Upper lobe of left lung (tissue), 6 donors: ENCODE measurements around the gene MFAP4. TPM values are rescaled to one million over a fixed set of nuclear protein-coding genes. Genes with fewer than 3 reads are reported as not detected.

ENCODE experiments used
- ATAC-seq, 2 donors: fragments of 200-7000 bp; cut with Tn5 transposase; one replicate each; pipeline ENCODE4 v1.9.1; 2022; ENCODE audit warnings: mild to moderate bottlenecking in 2 of 2, moderate library complexity in 2 of 2; ENCODE audit not compliant: low FRiP score in 2 of 2
- DNase-seq, 2 donors: peaks; one replicate each; pipeline ENCODE4 v3.0.0-alpha.2; 2019 to 2020
- H3K27ac ChIP-seq, 4 donors: fragments of 200-600 bp; sonication (generic); one replicate each; pipeline ENCODE4 v1.5.1; 2016 to 2019
- H3K27me3 ChIP-seq, 4 donors: fragments of 200-600 bp; sonication (generic); one replicate each; pipeline ENCODE4 v1.5.1; 2017 to 2019
- H3K36me3 ChIP-seq, 4 donors: fragments of 200-600 bp; sonication (generic); one replicate each; pipeline ENCODE4 v1.5.1; 2016 to 2019
- H3K4me1 ChIP-seq, 4 donors: fragments of 200-600 bp; sonication (generic); one replicate each; pipeline ENCODE4 v1.5.1; 2018 to 2019
- H3K4me3 ChIP-seq, 4 donors: fragments of 200-600 bp; sonication (generic); one replicate each; pipeline ENCODE4 v1.5.1; 2017 to 2019; ENCODE audit warnings: mild to moderate bottlenecking in 2 of 4, moderate library complexity in 1 of 4
- H3K9me3 ChIP-seq, 4 donors: fragments of 200-600 bp; sonication (generic); one replicate each; pipeline ENCODE4 v1.5.1; 2018 to 2019
- EP300 ChIP-seq, 4 donors: sonication (generic); formaldehyde crosslinking; IDR thresholded peaks; one replicate each; pipeline ENCODE4 v1.5.1; 2017; ENCODE audit warnings: antibody characterized with exemption in 4 of 4, control low read depth in 2 of 4
- POLR2A ChIP-seq, 4 donors: fragments of 450-650 bp; IDR thresholded peaks; one replicate each; pipeline ENCODE4 v1.5.1; 2016 to 2017; ENCODE audit warnings: antibody characterized with exemption in 4 of 4, mild to moderate bottlenecking in 2 of 4
- POLR2AphosphoS5 ChIP-seq, 2 donors: sonication (generic); formaldehyde crosslinking; IDR thresholded peaks; one replicate each; pipeline ENCODE4 v1.5.1; 2017; ENCODE audit warnings: antibody characterized with exemption in 2 of 2
- WGBS, 2 donors: methylation state at CpG; one replicate each; pipeline ENCODE4 v1.1.5; 2017 to 2018; 5-methylcytosine and 5-hydroxymethylcytosine counted together
- total RNA-seq, 6 donors: library from RNA; depleted of rRNA in 4 of 6; stranded (reverse); fragments of >200 nt in 4 of 6; gene quantifications; one replicate each; pipeline versions ENCODE4 v1.1.0 to v1.2.1, GENCODE V29; 2016 to 2021
- TF ChIP-seq, protein P1 (sequence below), 6 experiments: fragments of 450-650 bp in 4 of 6; fragments of 200-600 bp in 2 of 6; sonication (generic) in 2 of 6; IDR thresholded peaks; one replicate each; pipeline ENCODE4 v1.5.1; 2016 to 2019; ENCODE audit warnings: antibody characterized with exemption in 6 of 6
- donor health status: DM: no; HTN: no; CAD: no; lungs with moderate emphysema.
- donor health status: DM: no; HTN: yes; CAD: no; lungs with severe emphysema.

Gene MFAP4
- total RNA-seq, 6 donors from 2014 or later = 24.1 to 280 (median 175) TPM

DNA sequence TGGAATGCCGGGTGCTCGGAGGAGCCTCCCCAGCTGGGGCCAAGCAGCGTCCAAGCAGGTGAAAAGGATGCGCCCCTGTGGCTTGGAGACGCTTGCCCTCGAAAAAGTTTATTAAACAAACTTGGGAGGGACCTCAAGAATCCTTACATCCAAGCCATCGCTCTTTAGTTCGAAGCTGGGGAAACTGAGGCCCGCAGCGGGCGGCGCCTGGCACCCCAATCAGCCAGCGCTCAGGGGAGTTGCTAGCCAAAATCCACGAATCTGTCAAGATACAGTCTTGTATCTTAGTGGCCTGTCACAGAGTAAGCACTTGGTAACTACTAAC, 23.9 kb downstream of the MFAP4 start:
- DNase-seq = no peak
- no peak for TF ChIP-seq POLR2AphosphoS5 (IDR thresholded peaks at IDR 0.05)
- no peak for TF ChIP-seq EP300 (IDR thresholded peaks at IDR 0.05)
- TF ChIP-seq POLR2A (IDR thresholded peaks at IDR 0.05) = no peak
- TF ChIP-seq, protein P1, sequence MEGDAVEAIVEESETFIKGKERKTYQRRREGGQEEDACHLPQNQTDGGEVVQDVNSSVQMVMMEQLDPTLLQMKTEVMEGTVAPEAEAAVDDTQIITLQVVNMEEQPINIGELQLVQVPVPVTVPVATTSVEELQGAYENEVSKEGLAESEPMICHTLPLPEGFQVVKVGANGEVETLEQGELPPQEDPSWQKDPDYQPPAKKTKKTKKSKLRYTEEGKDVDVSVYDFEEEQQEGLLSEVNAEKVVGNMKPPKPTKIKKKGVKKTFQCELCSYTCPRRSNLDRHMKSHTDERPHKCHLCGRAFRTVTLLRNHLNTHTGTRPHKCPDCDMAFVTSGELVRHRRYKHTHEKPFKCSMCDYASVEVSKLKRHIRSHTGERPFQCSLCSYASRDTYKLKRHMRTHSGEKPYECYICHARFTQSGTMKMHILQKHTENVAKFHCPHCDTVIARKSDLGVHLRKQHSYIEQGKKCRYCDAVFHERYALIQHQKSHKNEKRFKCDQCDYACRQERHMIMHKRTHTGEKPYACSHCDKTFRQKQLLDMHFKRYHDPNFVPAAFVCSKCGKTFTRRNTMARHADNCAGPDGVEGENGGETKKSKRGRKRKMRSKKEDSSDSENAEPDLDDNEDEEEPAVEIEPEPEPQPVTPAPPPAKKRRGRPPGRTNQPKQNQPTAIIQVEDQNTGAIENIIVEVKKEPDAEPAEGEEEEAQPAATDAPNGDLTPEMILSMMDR (IDR thresholded peaks at IDR 0.05) = peak in 1 of 6 experiments; percentile 4
- no peak for ATAC-seq
- 20 to 28% methylated on average over 5 to 14 of the region's 14 CpGs for WGBS, 2 donors
- H3K9me3 ChIP-seq = no peaks in the 10 kb centered on the region
- H3K36me3 ChIP-seq = no peaks in the 10 kb centered on the region
- H3K4me3 ChIP-seq = peak overlapping the region in 3 of 4 donors; percentile 59 to 85 (median 76)
- peaks cover 11 to 16% (median 13%) of the 10 kb centered on the region in 4 donors for H3K4me1 ChIP-seq
- no peaks in the 10 kb centered on the region for H3K27me3 ChIP-seq
- peak overlapping the region; percentile 77 to 90 (median 83) for H3K27ac ChIP-seq

DNA sequence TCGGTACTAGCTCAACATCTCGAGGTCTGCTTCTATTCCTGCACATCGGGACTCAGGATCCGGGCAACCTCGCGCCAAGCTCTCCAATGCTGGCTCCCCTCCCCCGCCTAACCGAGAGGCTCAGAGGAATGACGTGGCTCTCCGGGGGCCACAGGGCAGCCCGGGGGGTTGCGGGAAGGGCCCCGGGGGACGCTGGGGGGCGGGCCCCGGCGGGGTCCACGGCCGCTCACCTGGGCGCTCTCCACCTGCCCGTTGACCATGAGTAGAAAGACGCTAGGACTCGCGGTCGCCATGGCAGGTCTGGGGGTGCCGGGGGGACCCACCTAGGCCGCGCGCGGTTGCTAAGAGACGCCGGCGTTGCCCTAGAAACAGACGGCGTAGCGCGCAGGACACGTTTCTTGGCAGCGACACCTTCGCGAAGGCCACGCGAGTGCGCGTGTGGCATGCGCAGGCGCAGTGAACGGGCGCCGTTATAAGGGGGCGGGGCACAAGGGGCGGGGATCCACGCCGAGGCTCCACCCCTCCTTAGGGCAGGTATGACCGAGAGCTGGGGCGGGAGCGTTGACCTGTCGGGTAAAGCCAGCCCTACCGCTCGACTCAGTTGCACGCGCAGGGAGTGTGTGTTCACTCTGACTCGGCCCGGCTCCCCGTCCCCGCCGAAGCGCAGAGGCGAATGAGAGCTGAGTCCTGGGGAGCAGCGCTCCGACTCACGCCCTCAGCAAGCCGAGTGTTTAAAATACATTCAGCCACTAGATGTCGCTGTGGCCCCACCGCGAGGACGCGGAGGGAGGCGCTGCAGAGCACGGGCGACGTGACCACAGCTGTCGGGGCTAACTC, 24.5 kb downstream of the MFAP4 start, which contains the start of gene B9D1:
TSS of gene B9D1 (minus strand) at position 447 of the 837 bp plus-strand sequence. CDS start at position 293, 154 bp downstream.
- Histone ChIP-seq H3K4me3 (peak within 1 kb of the TSS; percentile 59 to 87 (median 80)), H3K36me3 (peaks cover 0 to under 1% (median 0%) of the 10 kb centered on the region in 4 donors), H3K9me3 (no peaks in the 10 kb centered on the region), H3K4me1 (peaks cover 11 to 16% (median 13%) of the 10 kb centered on the region in 4 donors), H3K27ac (peak within 1 kb of the TSS; percentile 77 to 90 (median 83)), H3K27me3 (no peaks in the 10 kb centered on the region)
- DNase-seq (peak; percentile 94 to 98), ATAC-seq (peak; percentile 96)
- WGBS, 2 donors = 0 to 1% methylated on average over 20 to 22 of the region's 83 CpGs
- TF ChIP-seq, protein P1 (IDR thresholded peaks at IDR 0.05) = peak; percentile 92 to 100 (median 98)
- no peak for TF ChIP-seq EP300 (IDR thresholded peaks at IDR 0.05)
- peak; percentile 64 for TF ChIP-seq POLR2AphosphoS5 (IDR thresholded peaks at IDR 0.05)
- peak in 1 of 4 donors; percentile 33 for TF ChIP-seq POLR2A (IDR thresholded peaks at IDR 0.05)

DNA sequence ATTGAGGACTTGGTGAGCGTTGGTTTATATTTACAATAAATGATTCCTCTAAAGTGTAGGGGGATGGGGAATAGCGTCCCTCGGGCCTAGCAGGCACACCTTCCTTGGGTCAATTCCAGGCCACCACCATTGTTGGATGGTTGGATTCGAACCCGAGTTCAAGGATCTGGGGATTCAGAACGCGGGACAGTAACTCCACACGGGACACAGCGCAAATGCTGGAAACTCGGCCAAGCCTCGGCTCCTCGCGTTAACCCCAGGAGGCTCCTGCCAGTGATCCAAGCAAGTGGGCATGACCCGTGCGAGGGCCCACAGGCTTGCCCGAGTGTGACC, 25.1 kb downstream of the MFAP4 start:
- H3K4me1 ChIP-seq = peaks cover 11 to 16% (median 13%) of the 10 kb centered on the region in 4 donors
- no peak for TF ChIP-seq POLR2AphosphoS5 (IDR thresholded peaks at IDR 0.05)
- TF ChIP-seq POLR2A (IDR thresholded peaks at IDR 0.05) = no peak
- TF ChIP-seq, protein P1 (IDR thresholded peaks at IDR 0.05) = no peak
- TF ChIP-seq EP300 (IDR thresholded peaks at IDR 0.05) = no peak
- ATAC-seq (no peak), DNase-seq (no peak)
- H3K27me3 ChIP-seq = no peaks in the 10 kb centered on the region
- H3K4me3 ChIP-seq = peak overlapping the region; percentile 59 to 87 (median 80)
- H3K27ac ChIP-seq = peak overlapping the region; percentile 77 to 90 (median 83)
- WGBS, 2 donors = 28 to 31% methylated on average over 11 to 14 of the region's 16 CpGs
- no peaks in the 10 kb centered on the region for H3K9me3 ChIP-seq
- H3K36me3 ChIP-seq = peaks cover 0 to 3% (median 0%) of the 10 kb centered on the region in 4 donors

DNA sequence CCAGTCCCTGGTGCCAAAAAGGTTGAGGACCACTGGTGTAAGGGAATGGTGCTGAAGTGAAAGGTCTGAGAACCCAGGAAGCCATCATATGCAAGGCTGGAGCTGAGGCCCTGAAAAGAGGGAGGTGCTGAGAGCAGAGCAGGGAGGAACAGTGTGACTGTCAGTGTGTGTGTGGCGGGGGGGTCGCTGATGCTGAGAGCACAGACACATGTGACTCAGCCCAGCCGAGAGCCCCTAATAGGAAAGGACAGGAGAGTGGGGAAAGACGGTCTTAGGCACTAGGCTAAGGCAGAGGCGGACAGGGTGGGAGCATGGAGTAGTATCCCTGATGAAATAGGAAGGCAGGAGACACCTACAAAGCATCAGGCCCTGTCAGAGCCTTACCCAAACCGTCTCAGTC, 25.7 kb downstream of the MFAP4 start:
- Histone ChIP-seq H3K4me3 (no peak overlapping the region), H3K27me3 (no peaks in the 10 kb centered on the region), H3K36me3 (peaks cover 0 to 3% (median 0%) of the 10 kb centered on the region in 4 donors), H3K4me1 (peaks cover 11 to 16% (median 13%) of the 10 kb centered on the region in 4 donors), H3K9me3 (no peaks in the 10 kb centered on the region), H3K27ac (no peak overlapping the region)
- no peak for TF ChIP-seq POLR2A (IDR thresholded peaks at IDR 0.05)
- no peak for TF ChIP-seq POLR2AphosphoS5 (IDR thresholded peaks at IDR 0.05)
- no peak for TF ChIP-seq EP300 (IDR thresholded peaks at IDR 0.05)
- TF ChIP-seq, protein P1 (IDR thresholded peaks at IDR 0.05) = no peak
- ATAC-seq = no peak
- no peak for DNase-seq
- WGBS, 2 donors = 81% methylated on average over 6 of the region's 6 CpGs
